ENCODE measurements around the gene CCDC198. TPM values are rescaled to one million over a fixed set of nuclear protein-coding genes. Genes with fewer than 3 reads are reported as not detected.

The CCDC198 gene
- polyA plus RNA-seq, 6 donors from 2014 or later: not detected

DNA sequence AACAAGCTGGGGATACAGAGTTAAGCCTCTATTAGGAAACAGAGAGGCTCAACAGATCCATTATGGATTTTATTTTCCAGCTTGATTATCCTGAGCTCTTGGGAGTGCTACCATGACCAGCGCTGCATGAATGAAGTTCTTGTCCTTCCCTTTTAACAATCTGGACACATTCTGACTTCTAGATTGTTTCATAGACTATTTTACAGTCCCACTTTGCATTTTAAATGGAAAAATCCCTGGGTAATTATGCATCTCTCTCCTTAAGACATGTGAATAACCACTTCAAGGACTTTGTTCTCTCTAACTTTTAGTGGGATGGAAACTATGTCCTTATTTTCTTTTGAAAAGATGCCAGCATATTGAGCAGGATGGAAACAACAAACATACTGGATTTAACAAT lies 2.0 kb downstream of the CCDC198 start:
- peaks cover 0 to 26% (median 10%) of the 10 kb centered on the region in 3 donors for H3K27me3 Mint-ChIP-seq
- H3K4me3 Mint-ChIP-seq: no peak overlapping the region
- H3K27ac Mint-ChIP-seq: no peak overlapping the region
- no peaks in the 10 kb centered on the region for H3K36me3 Mint-ChIP-seq
- no peak for DNase-seq
- no peaks in the 10 kb centered on the region for H3K4me1 Mint-ChIP-seq
- no peak for ATAC-seq (ENCODE audit: low read depth in 2 of 2)
- peaks cover 0 to 8% (median 0%) of the 10 kb centered on the region in 7 donors for H3K9me3 Mint-ChIP-seq

- DNase-seq (no peak), ATAC-seq (ENCODE audit: low read depth in 2 of 2) (no peak)
- Mint-ChIP-seq H3K27ac (no peak overlapping the region), H3K27me3 (peaks cover 0 to 18% (median 15%) of the 10 kb centered on the region in 3 donors), H3K9me3 (peaks cover 0 to 8% (median 0%) of the 10 kb centered on the region in 7 donors), H3K4me3 (no peak overlapping the region), H3K4me1 (no peaks in the 10 kb centered on the region), H3K36me3 (no peaks in the 10 kb centered on the region)
Observed at GRCh38 chr14:57487771-57488170, 5.9 kb downstream of the CCDC198 start.

DNA sequence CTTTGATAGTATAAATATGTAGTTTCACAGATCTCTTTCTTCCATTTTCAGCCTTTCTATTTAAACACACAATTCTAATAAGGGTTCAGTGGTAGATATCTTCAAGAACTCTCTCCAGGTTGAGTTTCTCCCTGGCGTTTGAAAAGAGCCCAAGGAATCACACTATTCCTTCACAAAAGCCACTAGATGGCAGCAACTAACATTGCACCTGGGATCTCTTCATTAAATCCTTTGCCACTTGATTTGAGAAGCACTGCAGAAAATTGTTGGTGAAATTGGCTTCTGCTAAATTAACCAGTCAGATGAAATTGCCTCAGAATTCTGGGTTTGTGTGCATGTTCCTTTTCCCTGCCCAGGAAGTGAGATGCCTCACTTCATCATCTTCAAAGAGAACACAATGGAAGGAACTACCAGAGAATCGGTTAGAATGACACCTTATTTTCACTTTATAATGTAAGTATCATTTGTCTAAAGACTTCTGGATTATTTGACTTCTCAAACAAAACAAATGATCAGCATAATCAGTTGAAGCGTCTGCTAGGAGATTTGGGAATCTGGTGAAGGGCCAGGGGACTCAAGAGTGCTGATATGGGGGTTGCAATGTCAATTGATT lies 6.8 kb downstream of the CCDC198 start:
- ATAC-seq (ENCODE audit: low read depth in 2 of 2): no peak
- Mint-ChIP-seq H3K4me1 (no peaks in the 10 kb centered on the region), H3K27ac (no peak overlapping the region), H3K36me3 (no peaks in the 10 kb centered on the region), H3K27me3 (peaks cover 0 to 12% (median 9%) of the 10 kb centered on the region in 3 donors), H3K4me3 (no peak overlapping the region), H3K9me3 (peaks cover 0 to 8% (median 0%) of the 10 kb centered on the region in 7 donors)
- no peak for DNase-seq

- Mint-ChIP-seq H3K27ac (no peak overlapping the region), H3K27me3 (peaks cover 0 to 13% (median 12%) of the 10 kb centered on the region in 3 donors), H3K4me1 (no peaks in the 10 kb centered on the region), H3K9me3 (peaks cover 0 to 8% (median 0%) of the 10 kb centered on the region in 7 donors), H3K36me3 (no peaks in the 10 kb centered on the region), H3K4me3 (no peak overlapping the region)
- DNase-seq (no peak), ATAC-seq (ENCODE audit: low read depth in 2 of 2) (peak; percentile 53 to 70)
Observed at GRCh38 chr14:57485635-57486034, 8.0 kb downstream of the CCDC198 start.

DNA sequence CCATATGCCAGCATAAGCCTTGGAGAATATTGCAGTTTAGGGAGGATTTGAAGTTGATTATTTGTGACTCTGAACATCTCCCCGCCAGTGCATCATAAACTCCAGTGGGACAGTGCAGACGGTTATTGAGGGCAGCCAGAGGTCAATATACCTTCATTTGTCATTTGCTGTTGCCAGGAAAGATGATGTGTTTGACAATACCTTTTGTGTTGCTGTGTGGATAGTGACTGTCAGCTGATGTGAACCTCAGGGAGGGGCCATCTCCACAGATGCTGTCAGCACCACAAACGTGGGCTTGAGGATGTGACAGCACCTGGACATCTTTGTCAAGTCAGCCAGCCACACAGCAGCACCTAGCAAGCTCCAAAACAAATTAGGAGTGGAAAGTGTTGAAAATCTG lies 11.5 kb downstream of the CCDC198 start:
- Mint-ChIP-seq H3K27me3 (peaks cover 0 to 18% (median 8%) of the 10 kb centered on the region in 3 donors), H3K4me1 (no peaks in the 10 kb centered on the region), H3K9me3 (no peaks in the 10 kb centered on the region), H3K4me3 (no peak overlapping the region), H3K36me3 (no peaks in the 10 kb centered on the region), H3K27ac (no peak overlapping the region)
- ATAC-seq (ENCODE audit: low read depth in 2 of 2) (no peak), DNase-seq (no peak)

- Mint-ChIP-seq H3K27ac (no peak overlapping the region), H3K4me3 (no peak overlapping the region), H3K36me3 (no peaks in the 10 kb centered on the region), H3K9me3 (no peaks in the 10 kb centered on the region), H3K27me3 (peaks cover 0 to 18% (median 8%) of the 10 kb centered on the region in 3 donors), H3K4me1 (no peaks in the 10 kb centered on the region)
- no peak for ATAC-seq (ENCODE audit: low read depth in 2 of 2)
- DNase-seq: no peak
Observed at GRCh38 chr14:57480051-57480450, 13.6 kb downstream of the CCDC198 start.

DNA sequence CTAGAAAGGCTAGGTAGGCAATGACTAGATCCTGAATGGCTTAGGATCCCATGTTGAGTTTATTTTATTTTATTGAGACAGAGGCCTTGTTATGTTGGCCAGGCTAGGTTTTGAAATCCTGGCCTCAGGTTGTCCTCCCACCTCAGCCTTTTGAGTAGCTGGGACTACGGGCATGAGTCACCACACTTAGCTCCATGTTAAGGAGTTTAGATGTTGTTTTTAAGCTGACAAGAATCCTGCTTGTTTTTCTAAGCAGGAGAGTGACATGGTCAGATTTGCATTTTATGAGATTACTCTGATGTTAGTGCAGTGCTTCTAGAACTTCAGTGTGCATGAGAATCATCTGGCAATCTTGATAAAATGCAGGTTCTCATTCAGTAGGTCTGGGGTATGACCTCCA lies 14.5 kb downstream of the CCDC198 start:
- Mint-ChIP-seq H3K27ac (no peak overlapping the region), H3K4me3 (no peak overlapping the region), H3K9me3 (no peaks in the 10 kb centered on the region), H3K4me1 (no peaks in the 10 kb centered on the region), H3K27me3 (peaks cover 0 to 18% (median 9%) of the 10 kb centered on the region in 3 donors), H3K36me3 (no peaks in the 10 kb centered on the region)
- DNase-seq: no peak
- ATAC-seq (ENCODE audit: low read depth in 2 of 2): no peak

DNA sequence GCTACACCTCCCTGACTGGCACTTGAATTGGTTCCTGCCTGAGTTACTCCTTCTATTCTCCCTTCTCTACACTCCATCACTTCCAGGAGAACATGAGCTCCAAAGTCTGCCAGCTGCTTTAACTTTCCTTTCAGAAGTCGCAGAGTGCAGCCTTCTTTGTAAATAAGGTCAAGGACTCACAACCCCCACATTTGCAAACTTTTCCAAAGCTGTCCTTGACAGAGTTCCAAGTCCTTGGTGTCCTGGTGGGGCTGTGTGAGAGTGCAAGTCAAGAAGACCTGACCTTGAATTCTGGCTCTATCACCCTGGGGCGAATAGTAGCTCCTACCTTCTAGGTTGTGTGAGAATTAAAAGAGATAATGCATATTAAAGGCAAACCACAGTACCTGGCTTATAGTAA lies 15.6 kb downstream of the CCDC198 start:
- DNase-seq (no peak), ATAC-seq (ENCODE audit: low read depth in 2 of 2) (no peak)
- Mint-ChIP-seq H3K27me3 (peaks cover 11 to 22% (median 20%) of the 10 kb centered on the region in 3 donors), H3K4me3 (no peak overlapping the region), H3K27ac (no peak overlapping the region), H3K9me3 (no peaks in the 10 kb centered on the region), H3K36me3 (no peaks in the 10 kb centered on the region), H3K4me1 (no peaks in the 10 kb centered on the region)

DNA sequence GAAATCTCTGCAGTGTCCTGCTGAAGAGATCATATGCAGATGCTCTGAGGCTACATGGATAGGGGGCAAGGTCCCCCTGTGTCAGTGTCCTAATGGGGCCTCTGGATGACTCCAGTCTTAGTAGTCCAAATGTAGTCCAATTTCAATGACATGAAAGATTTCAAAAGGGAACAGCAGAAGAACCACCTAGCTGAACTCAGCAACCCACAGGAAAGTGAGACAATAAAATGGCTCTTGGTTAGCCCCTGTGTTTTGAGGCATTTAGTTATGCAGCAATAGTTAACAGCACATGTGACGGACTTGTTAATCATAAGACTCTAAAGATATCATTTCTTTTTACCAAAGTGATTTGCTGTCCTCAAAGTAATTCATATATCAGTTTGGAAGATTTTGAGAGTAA lies 22.7 kb downstream of the CCDC198 start:
- peaks cover 0 to 5% (median 0%) of the 10 kb centered on the region in 7 donors for H3K9me3 Mint-ChIP-seq
- ATAC-seq (ENCODE audit: low read depth in 2 of 2) (no peak), DNase-seq (no peak)
- no peak overlapping the region for H3K27ac Mint-ChIP-seq
- no peak overlapping the region for H3K4me3 Mint-ChIP-seq
- no peaks in the 10 kb centered on the region for H3K36me3 Mint-ChIP-seq
- H3K4me1 Mint-ChIP-seq: no peaks in the 10 kb centered on the region
- H3K27me3 Mint-ChIP-seq: peaks cover 13 to 22% (median 18%) of the 10 kb centered on the region in 3 donors

- no peak for DNase-seq
- Mint-ChIP-seq H3K27me3 (peaks cover 6 to 8% (median 6%) of the 10 kb centered on the region in 3 donors), H3K4me3 (peak overlapping the region in 2 of 8 donors; percentile 23 to 74), H3K36me3 (no peaks in the 10 kb centered on the region), H3K9me3 (peaks cover 0 to 3% (median 0%) of the 10 kb centered on the region in 7 donors), H3K4me1 (peaks cover 8 to 14% (median 8%) of the 10 kb centered on the region in 3 donors), H3K27ac (peak overlapping the region in 2 of 6 donors; percentile 70 to 71)
- ATAC-seq (ENCODE audit: low read depth in 2 of 2): peak; percentile 27 to 37
Observed at GRCh38 chr14:57464008-57464730, 29.5 kb downstream of the CCDC198 start.

GRCh38 chr14:57462551-57462950 lies 31.1 kb downstream of the CCDC198 start:
- ATAC-seq (ENCODE audit: low read depth in 2 of 2): no peak
- H3K9me3 Mint-ChIP-seq: peaks cover 0 to 3% (median 0%) of the 10 kb centered on the region in 7 donors
- no peak overlapping the region for H3K4me3 Mint-ChIP-seq
- peaks cover 8 to 14% (median 8%) of the 10 kb centered on the region in 3 donors for H3K4me1 Mint-ChIP-seq
- DNase-seq: no peak
- peaks cover 6 to 8% (median 6%) of the 10 kb centered on the region in 3 donors for H3K27me3 Mint-ChIP-seq
- no peaks in the 10 kb centered on the region for H3K36me3 Mint-ChIP-seq
- no peak overlapping the region for H3K27ac Mint-ChIP-seq

- ATAC-seq (ENCODE audit: low read depth in 2 of 2) (no peak), DNase-seq (no peak)
- no peaks in the 10 kb centered on the region for H3K36me3 Mint-ChIP-seq
- H3K9me3 Mint-ChIP-seq: peaks cover 0 to 6% (median 0%) of the 10 kb centered on the region in 7 donors
- H3K27me3 Mint-ChIP-seq: peaks cover 6 to 9% (median 8%) of the 10 kb centered on the region in 3 donors
- H3K27ac Mint-ChIP-seq: no peak overlapping the region
- H3K4me3 Mint-ChIP-seq: no peak overlapping the region
- H3K4me1 Mint-ChIP-seq: peaks cover 8 to 14% (median 8%) of the 10 kb centered on the region in 3 donors
Observed at GRCh38 chr14:57461777-57462320, 31.8 kb downstream of the CCDC198 start.

DNA sequence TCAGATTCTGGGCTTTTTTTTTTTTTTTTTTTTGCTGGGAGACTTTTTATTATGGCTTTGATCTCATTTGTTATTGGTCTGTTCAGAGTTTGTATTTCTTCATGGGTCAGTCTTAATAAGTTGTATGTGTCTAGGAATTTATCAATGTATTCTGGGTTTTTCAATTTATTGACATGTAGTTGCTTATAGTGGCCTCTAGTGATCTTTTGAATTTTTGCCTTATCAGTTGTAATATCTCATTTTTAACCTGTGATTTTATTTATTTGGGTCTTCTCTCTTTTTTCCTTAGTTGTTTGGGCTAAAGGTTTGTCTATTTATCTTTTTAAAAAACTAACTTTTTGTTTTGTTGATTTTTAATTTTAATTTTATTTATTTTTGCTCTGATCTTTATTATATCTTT lies 57.7 kb downstream of the CCDC198 start:
- no peak for ATAC-seq (ENCODE audit: low read depth in 2 of 2)
- no peak overlapping the region for H3K4me3 Mint-ChIP-seq
- H3K4me1 Mint-ChIP-seq: no peaks in the 10 kb centered on the region
- no peak for DNase-seq
- H3K27ac Mint-ChIP-seq: no peak overlapping the region
- peaks cover 0 to 21% (median 18%) of the 10 kb centered on the region in 3 donors for H3K27me3 Mint-ChIP-seq
- peaks cover 0 to 6% of the 10 kb centered on the region in 2 donors for H3K36me3 Mint-ChIP-seq
- peaks cover 2 to 21% (median 4%) of the 10 kb centered on the region in 7 donors for H3K9me3 Mint-ChIP-seq

GRCh38 chr14:57420986-57421385 lies 72.7 kb downstream of the CCDC198 start:
- H3K4me1 Mint-ChIP-seq: no peaks in the 10 kb centered on the region
- peaks cover 0 to 4% of the 10 kb centered on the region in 2 donors for H3K36me3 Mint-ChIP-seq
- H3K4me3 Mint-ChIP-seq: no peak overlapping the region
- H3K9me3 Mint-ChIP-seq: no peaks in the 10 kb centered on the region
- DNase-seq (no peak), ATAC-seq (ENCODE audit: low read depth in 2 of 2) (no peak)
- H3K27me3 Mint-ChIP-seq: peaks cover 0 to 4% (median 0%) of the 10 kb centered on the region in 3 donors
- H3K27ac Mint-ChIP-seq: no peak overlapping the region
